HG02571 (cell line): Measurements from ENCODE around the gene NLRP3.
"Not testable (repeated sequence)": the region's sequence is repeated elsewhere in the genome, so short reads cannot be mapped to it uniquely, and the experiment has no call there.

Experiments used
- ATAC-seq: cut with Tn5 transposase; IDR thresholded peaks from one replicate; pipeline ENCODE4 v1.9.1; 2021; ENCODE audit warnings: mild to moderate bottlenecking, moderate library complexity; ENCODE audit not compliant: unreplicated experiment

The NLRP3 gene

DNA sequence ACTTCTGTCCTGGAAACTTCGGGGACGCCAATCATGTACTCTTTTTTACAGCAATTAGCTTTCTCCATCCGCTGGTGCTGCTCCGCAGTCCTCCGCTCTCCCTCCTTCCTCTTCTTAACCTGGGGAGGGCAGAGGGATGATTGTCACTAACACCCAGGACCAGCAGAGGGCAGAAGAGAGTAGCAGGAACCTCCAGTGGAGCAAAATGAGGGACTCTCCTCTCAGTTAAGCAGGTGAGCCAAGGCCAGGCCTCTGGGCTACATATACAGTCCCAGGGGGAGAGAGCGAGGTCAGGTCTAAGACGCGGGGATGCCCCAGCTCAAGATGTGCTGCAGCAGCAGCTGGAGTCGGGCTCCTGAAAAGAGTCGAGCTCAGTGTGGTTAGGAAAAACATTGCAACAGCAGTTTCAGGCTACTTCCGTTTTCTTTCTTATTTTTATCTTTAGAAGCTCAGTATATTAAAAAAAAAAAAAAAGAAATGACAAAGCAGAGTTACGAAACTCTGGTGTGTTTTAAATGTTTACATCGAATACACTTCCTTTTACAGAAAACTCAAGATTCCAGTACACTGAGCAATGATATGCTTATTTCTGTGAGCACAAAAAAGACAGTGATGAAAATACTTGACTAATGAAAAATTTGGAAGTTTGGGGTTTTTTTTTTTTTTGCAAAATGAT lies 25.7 kb upstream of the NLRP3 start:
- ATAC-seq, result peak; percentile 100

DNA sequence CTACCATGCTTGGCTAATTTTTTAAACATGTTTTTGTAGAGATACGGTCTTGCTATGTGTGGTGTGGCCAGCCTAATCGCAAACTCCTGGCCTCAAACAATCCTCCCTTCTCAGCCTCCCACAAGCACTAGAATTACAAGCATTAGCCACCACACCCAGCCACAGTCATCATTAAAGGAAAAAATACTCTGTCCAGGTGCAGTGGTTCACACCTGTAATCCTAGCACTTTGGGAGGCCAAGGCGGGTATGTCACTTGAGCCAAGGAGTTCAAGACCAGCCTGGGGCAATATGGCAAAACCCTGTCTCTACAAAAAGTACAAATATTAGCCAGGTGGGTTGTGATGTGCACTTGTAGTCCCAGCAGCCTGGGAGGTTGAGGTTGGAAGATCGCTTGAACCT lies 25.0 kb upstream of the NLRP3 start:
- no peak for ATAC-seq

DNA sequence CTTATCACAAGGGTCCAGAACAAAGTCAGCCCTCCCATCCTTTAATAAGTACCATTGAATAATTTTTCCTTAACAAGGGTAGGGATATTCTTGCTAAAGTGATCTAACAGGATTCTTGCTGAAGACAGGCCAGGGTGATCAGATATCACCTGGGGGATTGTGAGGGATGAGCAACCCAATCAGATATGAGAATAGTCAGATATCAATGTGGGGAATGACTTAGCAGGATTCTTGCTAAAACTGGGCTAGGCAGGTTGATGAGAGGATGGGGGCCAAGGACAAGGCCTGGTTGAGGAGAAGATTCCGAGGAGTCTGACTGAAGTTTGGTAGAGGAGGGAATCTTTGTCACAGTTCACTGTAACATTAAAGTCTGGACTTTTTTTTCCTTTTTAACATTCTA lies 23.9 kb upstream of the NLRP3 start:
- no peak for ATAC-seq

DNA sequence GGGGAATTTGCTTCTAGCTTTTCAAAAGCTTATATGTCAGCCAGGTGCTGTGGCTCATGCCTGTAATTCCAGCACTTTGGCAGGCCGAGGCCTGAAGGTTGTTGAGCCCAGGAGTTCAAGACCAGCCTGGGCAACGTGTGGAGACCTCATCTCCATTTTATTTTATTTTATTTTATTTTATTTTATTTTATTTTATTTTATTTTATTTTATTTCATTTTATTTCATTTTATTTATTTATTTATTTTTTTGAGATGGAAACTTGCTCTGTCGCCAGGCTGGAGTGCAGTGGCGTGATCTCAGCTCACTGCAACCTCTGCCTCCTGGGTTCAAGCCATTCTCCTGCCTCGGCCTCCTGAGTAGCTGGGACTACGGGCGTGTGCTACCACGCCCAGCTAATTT lies 20.9 kb upstream of the NLRP3 start:
- ATAC-seq, result not testable (repeated sequence)

DNA sequence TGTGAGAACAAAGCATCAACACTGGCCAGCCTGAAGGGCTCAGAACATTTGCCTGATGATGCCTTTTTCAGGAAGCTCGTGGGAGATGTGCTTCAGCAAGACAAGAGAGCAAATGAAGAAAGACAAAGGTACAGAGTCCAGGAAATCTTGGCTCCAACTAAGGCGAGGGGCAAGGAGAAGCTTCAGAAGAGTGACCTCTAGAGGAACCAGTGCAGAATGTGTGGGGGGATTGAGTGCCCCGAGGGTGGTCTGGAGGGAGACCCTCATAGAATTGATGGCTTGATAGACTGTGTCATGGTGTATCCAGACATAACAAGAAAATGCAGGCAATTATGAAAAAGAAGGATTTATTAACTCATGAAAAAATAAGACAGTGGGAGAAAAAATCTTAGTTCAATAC lies 15.3 kb upstream of the NLRP3 start:
- ATAC-seq, result no peak

DNA sequence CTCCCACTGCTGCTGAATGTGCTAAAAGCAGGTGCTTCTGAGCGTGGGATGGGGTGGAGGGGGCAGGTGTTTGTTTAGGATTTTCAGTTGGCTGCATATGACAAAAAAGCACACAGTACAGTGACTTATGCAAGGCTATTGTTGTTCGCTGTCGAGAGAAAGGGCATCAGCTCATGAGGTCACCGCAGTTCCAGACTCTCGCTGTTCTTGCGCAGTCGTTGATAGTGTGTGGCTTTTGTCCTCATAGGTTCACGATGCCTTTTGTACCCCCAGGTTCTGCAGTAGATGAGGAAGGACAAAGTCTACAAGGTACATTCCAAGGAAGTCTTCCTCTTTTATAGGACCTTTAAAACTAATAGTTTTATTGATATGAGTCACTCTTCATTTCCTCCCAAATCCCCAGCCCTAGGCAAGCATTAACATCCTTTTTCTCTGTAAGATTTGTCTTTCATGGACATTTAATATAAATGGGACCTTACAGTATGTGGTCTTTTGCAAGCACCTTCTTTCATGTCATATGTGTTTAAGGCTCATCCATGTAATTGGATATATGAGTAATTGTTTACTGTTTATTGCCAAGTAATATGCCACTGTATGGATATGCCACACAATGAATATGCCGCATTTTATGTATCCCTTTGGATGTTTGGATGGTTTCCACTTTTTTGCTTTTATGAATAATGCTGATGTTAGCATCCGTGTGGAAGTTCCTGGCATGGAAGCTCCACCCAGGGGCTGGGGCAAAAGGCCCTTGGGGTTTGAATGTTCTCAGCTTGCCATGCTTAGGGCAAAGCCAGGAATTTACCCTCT lies 14.5 kb upstream of the NLRP3 start:
- ATAC-seq, result no peak

DNA sequence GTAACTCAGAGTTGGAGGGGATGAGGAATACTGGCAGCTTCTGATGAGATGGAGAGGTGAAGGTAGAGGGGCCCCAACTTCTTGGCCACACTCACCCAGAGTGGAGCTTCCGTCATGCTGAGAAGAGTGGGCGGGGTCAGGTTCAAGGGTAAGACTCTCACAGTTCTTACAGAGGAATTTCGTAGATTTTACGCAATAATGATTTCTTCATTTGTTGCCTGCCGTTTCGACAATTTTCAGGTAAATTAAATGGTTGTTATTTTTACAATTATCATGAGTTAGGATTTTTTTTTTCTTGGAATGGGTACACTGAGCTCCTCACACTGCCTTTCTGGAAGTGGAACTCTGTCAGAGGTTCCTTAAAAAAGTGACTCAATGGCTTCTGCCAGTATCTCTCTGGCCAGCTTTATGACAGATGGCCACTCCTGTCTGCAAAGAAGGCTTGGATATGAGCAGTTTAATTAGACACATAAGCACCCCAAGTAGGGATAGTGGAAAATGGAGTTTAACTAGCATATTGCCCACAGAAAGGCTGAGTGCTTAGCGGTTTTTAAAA lies 13.8 kb upstream of the NLRP3 start:
- ATAC-seq, result no peak

DNA sequence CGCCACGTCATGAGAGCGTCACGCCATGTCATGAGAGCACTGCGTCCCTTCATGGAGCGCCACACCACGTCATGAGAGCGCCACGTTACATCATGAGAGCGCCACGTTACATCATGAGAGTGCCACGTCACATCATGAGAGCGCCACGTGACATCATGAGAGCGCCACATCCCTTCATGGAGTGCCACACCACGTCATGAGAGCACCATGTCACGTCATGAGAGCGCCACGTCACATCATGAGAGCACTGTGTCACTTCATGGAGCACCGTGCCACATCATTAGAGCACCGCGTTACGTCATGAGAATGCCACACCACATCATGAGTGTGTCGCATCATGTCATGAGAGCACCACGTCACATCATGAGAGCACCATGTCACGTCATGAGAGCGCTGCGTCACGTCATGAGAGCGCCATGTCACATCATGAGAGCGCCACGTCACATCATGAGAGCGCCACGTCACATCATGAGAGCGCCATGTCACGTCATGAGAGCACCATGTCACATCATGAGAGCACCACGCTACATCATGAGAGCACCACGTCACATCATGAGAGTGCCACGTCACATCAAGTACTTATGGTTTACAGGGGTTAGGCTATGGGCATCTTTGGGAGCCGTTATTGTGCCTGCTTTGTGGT lies 9.8 kb upstream of the NLRP3 start:
- ATAC-seq, result no peak

DNA sequence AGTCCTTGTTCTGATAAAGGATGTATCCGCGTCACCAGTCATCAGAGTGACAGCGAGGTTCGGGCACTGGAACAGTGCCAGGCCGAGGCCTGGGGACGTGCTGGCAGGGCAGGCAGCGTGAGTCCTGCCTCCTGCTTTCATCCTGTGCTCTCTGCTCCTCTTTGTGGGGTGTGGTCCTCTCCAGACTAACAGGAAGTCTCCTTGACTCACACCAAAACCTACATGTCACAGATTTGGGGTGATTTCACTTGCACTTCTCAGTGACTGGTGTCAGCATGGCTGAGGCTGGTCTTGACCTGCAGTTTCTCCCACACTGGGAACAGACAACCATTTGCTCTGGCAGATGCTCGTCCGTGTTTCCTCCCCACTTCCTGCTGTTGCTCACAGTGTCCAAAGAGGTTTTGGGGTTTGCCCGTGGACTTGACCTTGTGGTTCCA lies 8.8 kb upstream of the NLRP3 start:
- peak; percentile 55 for ATAC-seq

DNA sequence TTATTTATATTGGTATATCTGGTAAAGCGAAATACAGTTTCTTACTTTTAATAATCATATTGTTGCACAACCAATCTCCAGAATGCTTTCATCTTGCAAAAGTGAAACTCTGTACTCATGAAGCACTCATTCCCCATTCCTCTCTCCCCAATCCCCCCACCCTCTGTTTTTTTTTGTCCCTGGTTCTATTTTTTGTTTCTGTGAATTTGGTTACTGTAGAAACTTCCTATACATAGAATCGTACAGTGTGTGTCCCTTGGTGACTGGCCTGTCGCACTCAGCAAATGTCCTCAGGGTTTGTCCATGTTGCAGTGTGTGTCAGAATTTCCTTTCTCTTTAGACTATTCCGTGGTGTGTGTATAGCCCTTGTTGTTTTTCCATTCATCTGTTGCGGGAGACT lies 7.9 kb upstream of the NLRP3 start:
- no peak for ATAC-seq

DNA sequence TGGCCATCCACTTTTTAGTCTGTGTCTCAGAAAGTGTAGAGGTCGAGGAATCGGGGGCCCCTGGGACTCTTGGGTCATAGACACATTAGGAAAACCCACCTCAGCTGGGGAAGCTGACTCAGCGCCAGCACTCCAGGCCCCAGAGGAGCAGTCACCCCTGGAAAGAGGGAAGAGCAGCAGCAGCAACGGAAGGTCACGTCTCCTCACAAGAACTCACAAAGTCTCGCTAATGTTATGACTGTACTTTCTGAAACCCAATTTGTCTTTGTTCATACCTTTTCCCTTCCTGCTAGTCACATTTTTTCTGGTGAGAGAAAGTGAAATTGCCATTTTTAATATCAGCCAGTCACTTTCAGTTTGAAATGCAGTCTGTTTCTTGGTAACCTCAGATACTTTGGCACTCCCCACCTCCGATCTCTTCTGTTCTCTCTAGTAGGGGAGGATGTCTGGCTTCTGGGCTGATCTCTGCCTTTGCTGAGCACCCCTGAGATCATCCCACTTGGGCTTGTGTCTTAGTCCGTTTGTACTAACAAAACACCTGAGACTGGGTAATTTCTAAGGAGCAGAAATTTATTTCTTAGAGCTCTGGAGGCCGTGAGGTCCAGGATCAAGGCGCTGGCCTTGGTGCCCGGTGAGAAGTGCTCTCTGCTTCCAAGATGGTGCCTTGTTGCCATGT lies 6.0 kb upstream of the NLRP3 start:
- peak; percentile 83 for ATAC-seq

DNA sequence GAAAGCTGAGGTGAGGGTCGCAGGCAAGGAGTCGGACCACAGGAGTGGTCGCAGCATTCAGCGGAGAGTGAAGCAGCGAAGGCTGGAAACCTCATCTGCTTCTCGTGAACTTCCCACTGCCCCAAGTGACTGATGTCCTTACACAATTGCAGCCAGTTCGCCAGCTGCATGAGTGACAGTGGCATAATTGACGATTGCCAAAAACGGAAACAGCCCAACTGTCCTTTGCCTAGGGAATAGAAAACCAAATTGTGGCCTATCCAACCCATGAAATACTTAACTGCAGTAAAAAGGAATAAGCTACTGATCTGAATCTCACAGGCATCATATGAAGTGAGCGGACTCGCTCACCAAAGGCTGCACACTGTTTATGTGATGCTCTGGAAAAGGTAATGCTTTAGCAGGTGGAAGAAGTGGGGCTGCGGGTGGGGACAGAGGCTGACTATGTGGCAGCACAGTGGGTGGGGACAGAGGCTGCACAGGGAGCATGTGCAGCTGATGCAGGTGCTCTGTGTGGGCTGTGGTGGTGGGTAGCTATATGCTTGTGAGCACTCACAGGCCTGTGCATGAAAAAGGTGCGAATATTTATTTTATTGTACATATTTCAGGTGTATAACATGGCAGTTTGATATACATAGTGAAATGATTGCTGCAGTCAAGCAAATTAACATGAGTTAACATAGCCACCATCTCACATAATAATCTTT lies 4.2 kb upstream of the NLRP3 start:
- no peak for ATAC-seq

DNA sequence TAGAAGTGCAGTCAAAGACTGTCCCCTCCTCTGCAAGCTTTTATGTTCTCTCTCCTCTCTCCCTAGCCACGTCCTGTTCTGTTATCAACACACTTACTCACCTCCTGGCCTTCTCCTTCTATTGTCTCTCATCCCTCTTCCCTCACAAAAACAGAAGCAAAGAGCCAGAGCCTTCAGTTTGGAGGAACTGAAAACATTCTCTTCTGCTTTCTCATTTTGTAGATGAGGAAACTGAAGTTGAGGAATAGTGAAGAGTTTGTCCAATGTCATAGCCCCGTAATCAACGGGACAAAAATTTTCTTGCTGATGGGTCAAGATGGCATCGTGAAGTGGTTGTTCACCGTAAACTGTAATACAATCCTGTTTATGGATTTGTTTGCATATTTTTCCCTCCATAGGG lies 1.9 kb downstream of the NLRP3 start:
- no peak for ATAC-seq

DNA sequence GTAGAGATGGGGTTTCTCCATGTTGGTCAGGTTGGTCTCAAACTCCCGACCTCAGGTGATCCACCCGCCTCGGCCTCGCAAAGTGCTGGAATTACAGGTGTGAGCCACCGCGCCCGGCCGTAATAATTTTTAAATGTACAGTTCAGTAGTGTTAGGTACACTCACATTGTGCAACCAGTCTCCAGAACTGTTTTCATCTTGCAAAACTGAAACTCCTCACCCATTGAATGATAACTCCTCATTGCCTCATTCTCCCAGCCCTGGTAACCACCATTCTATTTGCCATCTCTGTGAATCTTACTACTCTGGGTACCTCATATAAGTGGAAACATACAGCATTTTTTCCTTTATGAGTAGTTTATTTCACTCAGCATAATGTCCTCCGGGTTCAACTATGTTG lies 3.4 kb downstream of the NLRP3 start:
- ATAC-seq, result no peak

DNA sequence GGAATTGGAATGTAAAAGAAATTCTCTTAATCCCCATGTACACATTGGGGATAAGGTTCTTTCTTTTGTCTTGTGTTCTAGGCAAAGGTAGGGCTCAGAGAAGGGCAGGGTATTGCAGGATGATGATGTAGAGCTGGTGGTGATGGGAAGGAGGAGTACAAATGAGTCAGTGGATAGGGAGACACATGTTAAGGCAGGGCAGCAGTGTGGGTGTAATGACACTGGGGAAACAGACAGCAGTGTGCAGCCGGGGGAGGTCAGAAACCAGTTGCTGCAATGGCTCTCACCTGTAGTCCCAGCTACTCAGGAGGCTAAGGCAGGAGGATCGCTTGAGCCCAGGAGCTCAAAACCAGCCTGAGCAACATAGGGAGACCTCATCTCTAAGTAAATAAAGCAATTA lies 5.1 kb downstream of the NLRP3 start:
- no peak for ATAC-seq

DNA sequence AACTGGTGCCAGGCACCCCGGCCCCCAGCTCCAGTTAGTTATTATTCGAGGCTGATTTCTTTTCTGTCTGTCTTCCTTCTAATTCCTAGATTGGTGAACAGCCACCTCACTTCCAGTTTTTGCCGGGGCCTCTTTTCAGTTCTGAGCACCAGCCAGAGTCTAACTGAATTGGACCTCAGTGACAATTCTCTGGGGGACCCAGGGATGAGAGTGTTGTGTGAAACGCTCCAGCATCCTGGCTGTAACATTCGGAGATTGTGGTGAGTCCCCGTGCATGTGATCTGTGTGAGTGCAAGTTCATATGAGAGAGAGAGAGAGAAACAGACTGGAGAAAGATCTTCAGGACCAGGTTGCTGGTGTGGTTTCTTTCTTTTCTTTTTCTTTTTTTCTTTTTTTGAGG lies 13.5 kb downstream of the NLRP3 start:
- ATAC-seq, result no peak

DNA sequence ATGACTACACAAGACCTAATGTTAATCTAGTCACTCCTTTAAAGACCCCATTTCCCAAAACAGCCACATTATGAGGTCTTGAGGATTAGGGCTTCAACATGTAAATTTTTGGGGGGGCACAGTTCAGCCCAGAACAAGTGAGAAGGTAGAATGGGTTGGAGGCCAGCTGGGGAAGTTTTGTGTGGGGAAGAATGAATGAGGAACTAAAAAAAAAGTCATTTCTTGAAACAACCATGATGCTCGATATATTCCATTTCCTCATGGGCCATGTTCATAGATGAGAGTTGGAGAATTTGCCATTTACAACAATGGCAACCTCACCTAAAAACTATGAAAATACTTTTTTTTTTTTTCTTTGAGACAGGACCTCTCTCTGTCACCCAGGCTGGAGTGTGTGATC lies 14.5 kb downstream of the NLRP3 start:
- ATAC-seq, result no peak

DNA sequence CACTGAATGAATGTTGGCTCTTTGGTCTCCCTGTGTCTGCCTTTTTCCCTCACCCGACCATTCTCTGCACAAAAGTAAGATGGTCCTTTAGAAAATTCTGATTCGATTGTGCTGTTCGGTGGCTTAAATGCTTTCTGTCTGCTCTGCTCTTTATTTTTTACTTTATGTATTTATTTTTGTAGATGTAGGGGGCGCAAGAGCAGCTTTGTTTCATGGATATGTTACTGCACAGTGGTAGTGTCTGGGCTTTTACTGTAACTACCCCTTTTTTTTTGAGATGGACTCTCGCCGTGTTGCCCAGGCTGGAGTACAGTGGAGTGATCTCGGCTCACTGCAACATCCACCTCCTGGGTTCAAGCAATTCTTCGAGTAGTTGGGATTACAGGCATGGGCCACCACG lies 15.7 kb downstream of the NLRP3 start:
- ATAC-seq, result no peak

DNA sequence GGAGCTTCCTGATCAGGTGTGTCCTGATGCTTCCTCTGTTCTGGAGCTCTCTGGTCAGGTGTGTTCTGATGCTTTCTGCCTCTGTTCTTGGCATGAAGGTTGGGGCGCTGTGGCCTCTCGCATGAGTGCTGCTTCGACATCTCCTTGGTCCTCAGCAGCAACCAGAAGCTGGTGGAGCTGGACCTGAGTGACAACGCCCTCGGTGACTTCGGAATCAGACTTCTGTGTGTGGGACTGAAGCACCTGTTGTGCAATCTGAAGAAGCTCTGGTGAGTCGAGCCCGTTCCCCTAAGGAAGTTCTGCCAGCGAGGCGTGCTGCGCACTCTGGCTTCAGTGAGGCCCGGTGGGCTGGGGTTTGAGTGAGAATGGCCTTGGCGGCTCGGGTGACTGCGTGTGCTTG lies 18.0 kb downstream of the NLRP3 start:
- ATAC-seq, result no peak

DNA sequence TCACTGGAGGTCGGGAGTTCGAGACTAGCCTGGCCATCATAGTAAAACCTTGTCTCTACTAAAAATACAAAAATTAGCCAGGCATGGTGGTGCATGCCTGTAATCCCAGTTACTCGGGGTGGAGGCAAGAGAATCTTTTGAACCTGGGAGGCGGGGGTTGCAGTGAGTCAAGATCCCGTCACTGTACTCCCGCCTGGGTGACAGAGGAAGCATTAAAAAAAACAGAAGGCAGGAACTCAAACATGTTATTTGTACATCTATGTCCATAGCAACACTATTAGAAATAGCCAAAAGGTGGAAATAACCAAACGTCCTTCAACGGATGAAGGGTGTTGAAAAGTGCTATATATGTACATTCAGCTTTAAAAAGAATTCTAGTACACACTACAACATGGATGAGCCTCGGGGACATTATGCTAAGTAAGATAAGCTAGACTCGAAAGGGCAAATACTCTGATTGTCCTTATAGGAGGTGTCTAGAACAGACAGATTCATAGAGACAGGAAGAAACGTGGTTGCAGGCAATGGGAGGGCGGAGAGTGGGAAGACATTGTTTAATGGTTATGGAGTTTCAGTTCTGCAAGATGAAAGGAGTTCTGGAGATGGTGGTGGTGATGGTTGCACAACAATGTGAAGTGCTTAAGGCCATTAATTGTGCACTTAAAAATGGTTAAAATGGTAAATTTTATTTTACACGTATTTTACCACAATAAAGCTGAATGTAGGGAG lies 19.2 kb downstream of the NLRP3 start:
- ATAC-seq, result no peak
